GM19468 (cell line): ENCODE data around the gene TECTA.
"Not testable (repeated sequence)": the region's sequence is repeated elsewhere in the genome, so short reads cannot be mapped to it uniquely, and the experiment has no call there.

Experiments used
- ATAC-seq: cut with Tn5 transposase; IDR thresholded peaks from one replicate; pipeline ENCODE4 v1.9.1; 2021; ENCODE audit warnings: mild to moderate bottlenecking, moderate library complexity, moderate number of reproducible peaks; ENCODE audit not compliant: unreplicated experiment; ENCODE audit errors: extremely low read depth

The TECTA gene

GRCh38 chr11:121091492-121092152 lies 9.4 kb upstream of the TECTA start:
- ATAC-seq = no peak

GRCh38 chr11:121095561-121095960 lies 5.5 kb upstream of the TECTA start:
- ATAC-seq = no peak

- ATAC-seq = no peak
Measured at GRCh38 chr11:121099364-121099763, 1.7 kb upstream of the TECTA start.

GRCh38 chr11:121099885-121100284 lies 1.2 kb upstream of the TECTA start:
- no peak for ATAC-seq

- no peak for ATAC-seq
Measured at GRCh38 chr11:121104312-121104762, 3.3 kb downstream of the TECTA start.

GRCh38 chr11:121105063-121105480 lies 4.0 kb downstream of the TECTA start:
- ATAC-seq = no peak

DNA sequence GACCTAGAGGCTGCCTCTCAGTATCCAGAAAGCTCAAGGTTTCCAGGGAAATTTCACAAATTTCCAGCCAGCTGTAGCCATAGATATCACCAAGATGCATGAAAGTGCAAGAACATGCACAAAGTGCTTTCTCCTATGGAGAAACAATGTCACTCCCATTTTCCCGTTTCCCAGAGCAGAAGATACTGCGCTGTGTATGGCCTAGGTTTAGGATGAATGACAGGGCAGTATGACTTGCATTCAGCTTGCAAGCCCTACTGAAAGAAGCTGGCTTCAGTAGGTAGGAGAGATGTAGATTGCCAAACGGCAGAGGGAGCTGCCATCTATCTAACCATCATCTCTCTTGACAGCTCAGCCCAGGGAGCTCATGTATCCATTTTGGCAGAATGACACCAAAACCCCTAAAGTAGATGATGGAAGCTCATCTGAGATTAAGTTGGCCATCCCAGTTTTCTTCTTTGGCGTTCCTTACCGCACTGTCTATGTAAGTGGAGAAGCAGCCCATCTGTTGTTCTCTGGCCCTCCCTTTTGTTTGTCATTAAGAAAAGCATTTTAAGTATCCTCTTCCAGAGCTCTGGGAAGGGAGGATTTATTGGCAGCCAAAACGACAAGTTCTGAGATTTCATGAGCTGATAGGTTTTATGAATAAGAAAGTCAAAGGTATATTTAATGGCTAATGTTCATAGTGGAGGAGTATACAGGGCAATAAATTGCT lies 4.6 kb downstream of the TECTA start:
- ATAC-seq = no peak

GRCh38 chr11:121106812-121107211 lies 5.8 kb downstream of the TECTA start:
- no peak for ATAC-seq

DNA sequence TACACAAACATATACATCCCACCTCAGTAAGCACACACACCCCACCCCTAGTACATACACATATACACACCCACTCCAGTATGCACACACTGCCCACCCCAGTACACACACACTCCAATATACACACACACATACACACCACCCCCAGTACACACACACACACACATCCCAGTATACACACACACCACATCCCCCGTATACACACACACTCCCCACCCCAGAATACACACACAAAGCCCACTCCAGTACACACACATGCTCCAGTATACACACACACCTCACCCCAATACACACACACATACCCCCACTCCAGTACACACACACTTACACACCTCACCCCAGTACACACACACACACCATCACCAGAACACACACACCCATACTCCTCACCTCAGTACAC lies 7.4 kb downstream of the TECTA start:
- no peak for ATAC-seq

DNA sequence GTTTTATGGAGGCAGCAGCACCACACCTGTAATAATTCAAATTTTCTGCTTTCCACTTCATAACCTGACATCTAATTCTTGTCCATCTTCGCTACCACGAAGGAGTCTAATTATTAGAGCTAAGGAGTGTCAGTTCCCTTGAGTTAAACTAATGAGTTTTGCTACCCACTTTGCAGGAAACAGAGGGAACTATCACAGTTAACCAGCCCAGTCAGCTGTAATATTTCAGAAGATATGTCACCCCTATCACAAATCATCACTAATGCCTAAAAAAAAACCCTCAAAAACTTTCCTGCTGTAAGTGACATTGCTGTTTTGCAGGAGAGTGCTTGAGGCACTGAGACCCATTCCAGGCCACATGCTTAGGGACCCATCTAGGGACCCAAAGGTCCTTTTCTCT lies 8.4 kb downstream of the TECTA start:
- no peak for ATAC-seq

DNA sequence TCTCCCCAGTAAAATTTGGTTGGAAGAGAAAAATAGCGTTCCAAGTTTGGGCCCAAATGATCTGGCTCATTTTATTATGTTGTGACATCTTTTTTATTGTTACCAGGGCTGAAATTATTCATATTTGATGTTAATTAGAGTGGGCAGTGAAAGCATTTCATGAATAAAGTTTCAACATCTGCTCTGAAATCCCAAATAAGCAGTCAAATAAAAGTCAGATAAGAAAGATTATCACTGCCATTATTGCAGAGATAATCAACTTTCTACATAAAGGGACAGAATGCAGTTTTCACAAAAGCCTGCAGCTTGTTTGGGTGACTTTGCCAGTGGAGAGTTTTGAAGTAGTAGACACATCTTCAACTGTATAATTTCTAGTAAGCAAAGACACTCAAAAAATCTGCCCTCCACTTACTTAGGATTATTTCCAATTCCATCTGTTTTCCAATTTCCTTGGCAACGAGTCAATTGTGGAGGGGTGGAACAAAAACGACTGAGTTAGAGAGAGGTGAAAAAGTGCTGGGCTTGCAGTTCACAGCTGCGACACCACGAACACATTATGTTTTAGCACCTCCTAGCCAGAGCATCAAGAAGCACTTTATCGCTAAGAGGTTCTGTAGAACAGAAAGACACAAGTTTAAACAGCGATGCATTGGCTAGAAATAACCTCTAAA lies 9.0 kb downstream of the TECTA start:
- ATAC-seq = no peak

- ATAC-seq = no peak
Measured at GRCh38 chr11:121110871-121111724, 10.1 kb downstream of the TECTA start.

DNA sequence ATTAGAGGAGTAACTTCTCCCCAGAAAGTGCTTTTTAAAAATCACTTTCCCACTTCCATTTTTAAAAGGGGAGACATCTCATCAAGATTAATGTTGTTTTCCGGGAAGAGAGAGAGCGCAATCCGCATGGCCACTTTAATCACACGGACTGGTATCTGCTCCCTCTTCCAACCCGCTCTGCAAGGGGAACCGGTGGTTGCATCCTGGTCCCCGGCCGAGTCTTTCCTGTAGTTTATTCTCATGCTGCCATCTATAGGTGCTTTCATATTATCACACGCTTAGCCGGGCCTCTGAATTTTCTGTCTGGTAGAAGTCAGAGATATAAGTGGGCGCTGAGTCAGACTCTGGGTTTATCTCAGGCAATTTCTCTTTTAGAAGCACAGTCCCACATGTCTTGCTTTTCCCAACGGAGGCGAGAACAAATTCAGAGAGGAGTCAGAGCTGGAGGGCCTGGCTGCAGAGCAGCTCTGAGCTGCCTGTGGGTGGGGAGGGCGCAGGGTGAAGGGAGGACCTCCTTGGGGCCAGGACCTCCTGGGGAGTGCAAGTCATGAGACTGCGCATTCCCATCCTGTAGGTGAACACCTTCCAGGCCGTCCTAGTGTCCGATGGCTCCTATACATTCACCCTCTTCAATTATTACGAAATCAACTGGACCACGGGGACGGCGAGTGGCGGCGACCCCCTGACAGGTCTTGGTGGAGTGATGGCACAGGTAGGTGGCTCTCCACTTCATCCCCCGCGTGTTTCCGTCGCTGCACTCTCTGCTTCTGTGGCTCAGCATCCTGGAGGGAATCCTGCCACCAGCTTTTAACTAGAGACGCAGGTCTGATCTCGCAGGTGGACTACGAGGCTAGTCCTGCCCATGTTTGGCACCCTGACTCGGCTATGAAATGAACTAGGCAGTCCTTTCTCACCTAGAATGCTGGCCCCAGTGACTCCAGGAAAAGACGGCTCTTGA lies 11.7 kb downstream of the TECTA start:
- ATAC-seq = no peak

GRCh38 chr11:121113611-121114010 lies 12.6 kb downstream of the TECTA start:
- no peak for ATAC-seq

DNA sequence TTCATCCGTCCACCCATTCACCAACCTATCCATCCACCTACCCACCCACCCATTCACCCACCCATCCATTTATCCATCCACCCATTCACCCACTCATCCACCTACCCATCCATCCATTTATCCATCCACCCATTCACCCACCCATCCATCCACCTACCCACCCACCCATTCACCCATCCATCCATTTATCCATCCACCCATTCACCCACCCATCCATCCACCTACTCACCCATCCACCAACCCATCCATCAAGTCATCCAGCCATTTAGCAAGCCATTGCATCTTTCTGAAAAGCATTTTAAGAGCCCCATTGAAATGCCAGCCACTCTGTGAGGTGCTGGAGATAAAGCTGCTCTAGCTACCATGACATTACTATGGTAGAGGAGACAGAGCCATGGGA lies 14.0 kb downstream of the TECTA start:
- ATAC-seq = not testable (repeated sequence)

DNA sequence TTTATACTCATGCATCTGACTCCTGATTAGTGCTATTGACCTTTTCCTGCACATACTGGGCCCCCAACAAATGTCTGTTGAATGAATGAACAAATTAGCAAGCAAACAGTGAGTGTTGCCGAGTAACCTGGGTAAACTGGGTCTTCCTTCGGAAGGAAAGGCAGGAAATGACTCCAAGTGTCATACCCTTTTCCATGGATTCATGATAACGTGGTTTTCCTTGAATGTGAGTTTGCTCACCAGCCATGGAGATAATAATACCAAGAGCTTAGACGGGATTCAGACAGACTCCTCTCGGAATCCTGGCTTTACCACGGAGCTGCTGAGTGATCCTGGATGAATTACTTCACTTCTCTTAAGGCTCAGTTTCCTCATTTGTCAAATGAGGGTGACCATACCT lies 16.7 kb downstream of the TECTA start:
- ATAC-seq = no peak

- ATAC-seq = no peak
Measured at GRCh38 chr11:121119440-121119839, 18.4 kb downstream of the TECTA start.

DNA sequence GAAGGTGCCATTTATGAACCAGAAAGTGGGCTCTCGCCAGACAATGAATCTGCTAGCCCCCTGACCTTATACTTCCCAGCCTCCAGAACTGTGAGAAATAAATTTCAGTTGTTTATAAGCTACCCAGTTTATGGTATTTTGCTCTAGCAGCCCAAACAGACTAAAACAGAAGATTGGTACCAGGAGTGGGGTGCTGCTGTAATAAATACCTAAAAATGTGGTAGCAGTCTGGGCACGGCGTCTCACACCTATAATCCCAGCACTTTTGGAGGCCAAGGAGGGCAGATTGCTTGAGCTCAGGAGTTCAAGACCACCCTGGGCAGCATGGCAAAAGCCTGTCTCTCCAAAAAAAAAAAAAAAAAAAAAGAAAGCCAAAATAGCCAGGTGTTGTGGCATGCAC lies 21.3 kb downstream of the TECTA start:
- ATAC-seq = no peak

DNA sequence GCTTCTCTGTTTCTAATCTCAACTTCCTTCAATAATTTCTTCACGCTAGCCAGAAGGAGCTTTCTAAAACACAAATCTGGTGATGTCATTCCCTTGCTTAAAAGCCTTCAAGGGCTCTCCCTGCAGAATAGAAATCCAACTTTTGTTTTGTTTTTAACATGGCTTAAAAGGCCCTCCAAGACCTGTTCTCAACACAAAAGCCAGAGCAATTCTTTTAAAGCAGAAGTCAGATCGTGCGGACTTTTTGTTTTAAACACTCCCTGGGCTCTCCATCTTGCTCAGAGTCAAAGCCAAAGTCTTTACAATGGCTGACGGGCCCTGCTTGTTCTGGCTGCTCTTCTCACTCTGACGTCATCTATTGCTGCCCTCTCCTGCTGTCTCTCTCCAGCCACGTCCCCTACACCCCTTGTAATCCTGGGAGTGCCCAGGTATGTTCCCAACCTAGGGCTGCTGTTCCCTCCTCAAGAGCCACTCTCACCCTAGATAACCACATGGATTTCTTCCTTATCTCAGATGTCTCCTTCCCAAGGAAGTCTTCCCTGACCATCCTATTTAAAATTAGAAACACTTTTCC lies 22.5 kb downstream of the TECTA start:
- no peak for ATAC-seq
